Fibroblast of skin of back (primary cell): ENCODE measurements around the gene SNRNP48.
A peak's percentile ranks its signal among the peaks of the same experiment; 100 is the strongest.

Experiments
- DNase-seq: peaks from one replicate; pipeline ENCODE4 v3.0.0-alpha.2; 2013

SNRNP48 gene

DNA sequence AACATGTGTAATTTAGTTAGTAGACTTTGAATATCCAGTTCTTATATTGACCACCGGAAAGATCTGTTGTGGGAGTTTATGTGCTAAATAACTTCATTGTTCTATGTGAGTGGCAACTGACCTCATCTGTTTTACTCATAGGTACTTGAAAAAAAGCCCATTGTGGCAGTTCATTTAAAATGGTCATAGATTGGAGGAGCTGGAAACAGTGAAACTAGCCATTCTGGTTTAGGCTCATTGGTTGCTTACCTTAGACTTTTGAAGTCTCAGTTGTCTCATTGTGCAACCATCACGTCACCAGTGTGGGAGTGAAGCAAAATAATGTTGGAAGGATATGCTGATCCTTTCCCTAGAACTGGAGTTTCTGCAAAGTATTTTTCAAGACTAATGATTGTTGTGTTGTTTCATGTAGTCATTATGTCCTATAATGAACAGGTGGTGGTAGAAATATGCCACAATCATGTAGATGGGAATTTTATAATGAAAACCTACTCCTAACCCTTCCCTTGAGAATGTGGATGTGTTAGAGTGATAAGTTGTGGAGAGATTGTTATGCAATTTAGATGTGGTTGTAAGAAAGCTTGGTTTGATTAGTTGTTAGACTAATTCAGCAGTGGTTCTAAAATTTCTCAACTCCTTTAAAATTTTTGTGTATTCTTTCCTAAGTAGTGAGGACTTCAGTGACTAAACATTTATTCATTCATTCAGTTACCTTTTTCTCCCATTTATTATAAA is 30.2 kb upstream of the SNRNP48 start:
- DNase-seq = no peak

DNA sequence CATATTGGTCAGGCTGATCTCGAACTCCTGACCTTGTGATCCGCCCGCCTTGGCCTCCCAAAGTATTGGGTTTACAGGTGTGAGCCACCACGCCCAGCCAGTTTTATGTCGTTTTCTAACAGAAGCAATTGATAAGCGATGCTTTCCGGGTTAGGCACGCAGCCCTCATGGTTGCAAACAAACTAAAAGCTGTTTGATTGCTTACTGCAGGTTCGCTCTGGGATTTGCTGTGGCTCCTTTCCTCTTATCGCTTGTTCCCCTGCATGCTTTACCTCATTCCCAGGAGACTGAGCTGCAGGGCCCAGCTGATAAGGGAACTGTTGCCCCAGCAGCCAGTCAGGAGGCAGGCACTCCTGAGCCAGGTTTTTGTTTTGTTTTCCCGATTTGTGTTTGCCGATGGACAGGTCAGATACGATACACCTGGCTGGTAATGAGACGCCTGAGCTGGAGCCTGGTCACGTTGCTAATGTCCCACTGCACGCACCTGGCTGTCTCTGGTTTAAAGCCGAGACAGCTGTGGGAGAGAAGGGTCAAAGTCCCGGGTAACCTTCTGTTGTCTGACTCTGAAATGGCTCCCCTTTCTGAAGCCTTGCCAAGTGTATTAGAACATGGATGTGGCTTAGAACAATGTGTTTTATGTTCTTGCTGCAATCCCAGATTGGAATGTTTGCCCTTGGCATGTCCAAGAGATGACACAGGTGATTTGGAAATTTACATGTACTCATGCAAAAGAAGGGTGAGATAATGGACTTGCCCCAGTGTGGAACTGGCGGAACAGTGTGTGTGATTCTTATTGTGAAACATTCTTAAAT is 28.6 kb upstream of the SNRNP48 start:
- no peak for DNase-seq

DNA sequence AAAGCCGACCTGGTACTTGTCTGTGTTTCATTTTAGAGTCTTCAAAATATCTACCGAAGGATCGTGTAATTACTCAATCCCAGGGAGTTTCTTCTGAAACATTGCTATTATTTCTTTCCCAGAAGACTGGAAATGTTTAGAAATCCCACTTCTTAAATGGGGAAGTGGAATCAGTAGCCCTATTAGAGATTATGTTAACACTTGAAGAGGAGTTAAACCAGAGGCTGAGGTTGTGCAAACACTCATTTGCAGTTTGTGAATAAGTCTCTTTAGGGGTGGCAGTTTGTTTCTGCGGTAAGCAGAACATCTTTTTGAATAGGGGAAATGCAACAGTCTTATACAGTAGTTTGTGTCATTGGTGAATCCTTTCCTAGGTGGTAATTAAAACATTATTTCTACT is 27.2 kb upstream of the SNRNP48 start:
- DNase-seq = no peak

DNA sequence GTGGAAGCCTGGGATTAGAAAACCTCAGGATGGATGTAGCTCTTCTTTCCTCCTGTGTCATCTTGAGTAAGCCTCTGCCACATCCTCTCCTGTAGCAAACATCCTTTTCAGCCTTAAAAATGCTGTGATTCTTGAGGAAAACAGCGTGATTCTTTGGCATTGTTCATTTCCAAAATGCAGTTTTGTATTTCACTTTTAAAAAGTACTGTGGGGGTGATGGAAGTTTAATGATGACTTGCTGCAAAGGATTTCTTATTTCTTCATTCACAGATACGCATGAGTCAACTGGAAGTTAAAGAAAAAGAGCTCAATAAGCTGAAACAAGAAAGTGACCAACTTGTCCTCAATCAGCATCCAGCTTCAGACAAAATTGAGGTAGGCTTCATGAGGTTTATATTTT is 23.9 kb upstream of the SNRNP48 start:
- DNase-seq = no peak

DNA sequence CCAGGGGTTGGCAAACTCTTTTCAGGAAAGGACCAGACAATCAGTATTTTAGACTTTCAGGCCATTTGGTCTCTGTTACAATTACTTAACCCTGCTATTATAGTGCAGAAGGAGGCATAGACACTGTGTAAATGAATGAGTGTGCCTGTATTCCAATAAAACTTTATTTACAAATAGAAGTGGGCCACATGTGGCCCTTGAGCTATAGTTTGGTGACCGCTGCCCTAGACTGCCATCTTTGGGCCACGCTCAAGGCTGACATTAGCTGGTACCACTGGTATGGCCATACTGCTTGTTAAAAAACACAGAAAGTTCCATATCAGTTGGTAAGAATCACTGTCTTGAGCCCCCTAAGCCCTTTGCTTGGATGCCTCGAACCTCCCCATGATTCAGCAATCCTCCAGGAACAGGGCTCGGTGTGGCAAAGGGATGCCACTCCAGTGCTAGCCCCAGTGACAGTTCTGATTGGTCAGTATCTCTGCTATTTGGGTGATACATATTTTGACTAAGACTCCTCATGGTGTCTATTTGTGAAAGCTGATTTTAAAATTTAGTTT is 23.3 kb upstream of the SNRNP48 start:
- no peak for DNase-seq

DNA sequence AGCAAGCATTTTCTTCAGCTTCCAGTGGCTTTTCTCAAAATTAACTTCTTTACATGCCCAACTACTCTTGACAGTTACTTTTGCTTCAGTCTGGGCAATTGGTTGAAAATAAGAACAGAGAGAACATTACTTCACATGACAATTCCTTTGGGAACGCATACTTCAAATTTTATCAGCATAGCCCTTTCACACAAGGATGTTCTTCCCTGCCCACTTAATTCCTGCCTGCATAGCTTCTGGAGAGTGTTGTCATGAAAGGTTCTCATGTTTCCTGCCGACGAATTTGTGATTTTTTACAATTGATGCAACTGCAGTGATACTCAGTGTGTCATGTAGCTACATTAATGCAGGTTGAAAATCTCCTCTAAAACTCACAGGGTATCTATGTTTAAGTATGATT is 22.0 kb upstream of the SNRNP48 start:
- peak; percentile 91 for DNase-seq

DNA sequence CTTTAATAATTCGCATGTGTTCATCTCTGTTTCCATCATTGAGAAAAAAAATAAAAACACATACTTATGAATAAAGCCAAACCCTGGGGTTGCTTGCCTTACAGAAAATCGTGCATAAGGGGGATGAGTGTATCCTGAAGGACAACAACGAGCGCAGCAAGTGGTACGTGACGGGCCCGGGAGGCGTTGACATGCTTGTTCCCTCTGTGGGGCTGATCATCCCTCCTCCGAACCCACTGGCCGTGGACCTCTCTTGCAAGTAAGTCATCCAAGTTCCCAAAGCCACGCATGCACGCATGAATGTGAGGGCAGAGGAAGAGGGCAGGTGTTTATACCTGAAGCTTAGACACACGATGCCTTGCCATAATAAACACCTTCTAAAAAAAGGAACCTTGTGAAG is 20.9 kb upstream of the SNRNP48 start:
- no peak for DNase-seq

DNA sequence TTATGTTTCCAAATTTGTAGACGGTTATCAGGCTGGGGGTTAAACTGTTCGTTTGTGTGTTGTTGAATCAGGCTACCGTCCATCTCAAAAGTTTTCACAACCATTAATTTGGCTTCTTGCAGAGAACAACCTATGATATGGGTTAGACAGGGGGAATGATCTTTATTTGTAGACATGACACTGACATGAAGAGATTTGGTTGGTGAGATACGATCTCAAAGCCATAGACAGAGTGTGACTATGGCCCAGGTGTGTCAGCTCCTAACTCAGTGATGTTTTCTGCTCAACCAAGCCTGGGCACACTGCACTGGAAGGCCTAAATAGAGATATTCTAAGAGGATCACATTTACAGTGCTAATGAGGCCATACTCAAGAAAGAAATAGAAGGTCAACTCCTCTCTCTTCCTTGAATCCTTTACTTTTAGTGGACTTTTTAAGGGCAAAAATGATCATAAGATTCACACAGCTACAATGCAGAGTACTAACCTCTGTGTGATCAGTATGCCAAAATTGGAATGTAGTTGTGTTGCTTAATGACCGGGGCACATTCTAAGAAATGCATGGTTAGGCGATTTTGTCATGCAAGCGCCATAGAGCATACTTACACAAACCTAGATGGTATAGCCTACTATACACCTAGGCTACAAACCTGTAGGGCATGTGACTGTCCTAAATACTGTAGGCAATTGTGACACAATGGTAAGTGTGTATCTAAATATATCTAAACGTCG is 17.6 kb upstream of the SNRNP48 start:
- no peak for DNase-seq

DNA sequence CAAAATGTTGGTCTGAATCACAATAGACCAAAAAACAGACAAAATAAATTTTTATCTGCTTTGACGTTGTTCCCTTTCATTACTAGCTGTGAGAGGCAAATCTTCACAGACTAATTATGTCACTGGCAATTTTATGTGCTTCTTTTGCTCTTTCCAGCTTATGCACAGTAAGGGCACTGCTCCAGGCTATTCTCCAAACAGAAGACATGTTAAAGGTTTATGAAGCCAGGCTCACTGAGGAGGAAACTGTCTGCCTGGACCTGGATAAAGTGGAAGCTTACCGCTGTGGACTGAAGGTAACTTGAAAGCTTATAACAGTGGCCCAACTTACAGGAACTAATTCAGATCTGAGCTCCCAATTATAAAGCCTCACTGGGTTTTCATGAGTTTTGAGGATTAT is 15.5 kb upstream of the SNRNP48 start:
- no peak for DNase-seq

DNA sequence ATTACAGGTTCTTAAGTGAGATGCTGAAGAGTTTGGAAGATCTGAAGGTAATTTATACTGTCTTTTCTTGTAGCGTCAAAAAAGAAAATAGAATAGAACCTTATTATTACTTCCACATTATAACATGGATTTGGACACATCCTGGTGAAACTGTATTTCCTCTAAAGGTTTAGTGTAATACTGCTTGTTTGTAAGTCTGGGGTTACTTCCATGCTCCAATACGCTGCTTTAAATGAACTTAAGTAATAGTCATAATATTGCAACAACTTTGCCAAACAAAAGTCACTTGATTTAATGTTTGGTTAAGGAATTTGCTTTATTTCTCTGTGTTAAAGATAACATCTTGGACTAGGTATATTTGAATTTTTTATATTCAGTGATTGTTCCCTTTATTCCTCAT is 11.5 kb upstream of the SNRNP48 start:
- no peak for DNase-seq

DNA sequence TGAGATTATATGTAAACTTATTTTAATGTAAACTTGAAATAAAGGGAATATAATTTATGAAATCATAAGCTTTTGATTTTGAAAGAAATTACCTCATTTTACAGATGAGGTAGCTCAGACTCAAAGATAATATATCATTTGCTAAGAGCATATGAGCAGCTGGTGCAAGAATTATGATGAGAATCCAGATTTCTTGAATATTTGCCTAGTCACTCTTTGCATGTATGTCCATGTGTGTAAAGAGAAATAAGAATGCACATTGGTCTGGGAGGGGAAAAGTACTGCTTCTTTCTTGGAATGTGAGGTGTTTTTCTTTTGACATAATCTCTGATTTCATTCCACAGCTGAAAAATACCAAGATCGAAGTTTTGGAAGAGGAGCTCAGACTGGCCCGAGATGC is 11.1 kb upstream of the SNRNP48 start:
- no peak for DNase-seq

DNA sequence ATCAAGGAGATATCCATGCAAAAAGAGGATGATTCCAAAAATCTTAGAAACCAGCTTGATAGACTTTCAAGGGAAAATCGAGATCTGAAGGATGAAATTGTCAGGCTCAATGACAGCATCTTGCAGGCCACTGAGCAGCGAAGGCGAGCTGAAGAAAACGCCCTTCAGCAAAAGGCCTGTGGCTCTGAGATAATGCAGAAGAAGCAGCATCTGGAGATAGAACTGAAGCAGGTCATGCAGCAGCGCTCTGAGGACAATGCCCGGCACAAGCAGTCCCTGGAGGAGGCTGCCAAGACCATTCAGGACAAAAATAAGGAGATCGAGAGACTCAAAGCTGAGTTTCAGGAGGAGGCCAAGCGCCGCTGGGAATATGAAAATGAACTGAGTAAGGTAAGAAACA is 10.1 kb upstream of the SNRNP48 start:
- DNase-seq = no peak

DNA sequence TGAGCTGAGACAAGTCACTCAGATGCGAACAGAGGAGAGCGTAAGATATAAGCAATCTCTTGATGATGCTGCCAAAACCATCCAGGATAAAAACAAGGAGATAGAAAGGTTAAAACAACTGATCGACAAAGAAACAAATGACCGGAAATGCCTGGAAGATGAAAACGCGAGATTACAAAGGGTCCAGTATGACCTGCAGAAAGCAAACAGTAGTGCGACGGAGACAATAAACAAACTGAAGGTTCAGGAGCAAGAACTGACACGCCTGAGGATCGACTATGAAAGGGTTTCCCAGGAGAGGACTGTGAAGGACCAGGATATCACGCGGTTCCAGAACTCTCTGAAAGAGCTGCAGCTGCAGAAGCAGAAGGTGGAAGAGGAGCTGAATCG is 9.5 kb upstream of the SNRNP48 start:
- DNase-seq = no peak

DNA sequence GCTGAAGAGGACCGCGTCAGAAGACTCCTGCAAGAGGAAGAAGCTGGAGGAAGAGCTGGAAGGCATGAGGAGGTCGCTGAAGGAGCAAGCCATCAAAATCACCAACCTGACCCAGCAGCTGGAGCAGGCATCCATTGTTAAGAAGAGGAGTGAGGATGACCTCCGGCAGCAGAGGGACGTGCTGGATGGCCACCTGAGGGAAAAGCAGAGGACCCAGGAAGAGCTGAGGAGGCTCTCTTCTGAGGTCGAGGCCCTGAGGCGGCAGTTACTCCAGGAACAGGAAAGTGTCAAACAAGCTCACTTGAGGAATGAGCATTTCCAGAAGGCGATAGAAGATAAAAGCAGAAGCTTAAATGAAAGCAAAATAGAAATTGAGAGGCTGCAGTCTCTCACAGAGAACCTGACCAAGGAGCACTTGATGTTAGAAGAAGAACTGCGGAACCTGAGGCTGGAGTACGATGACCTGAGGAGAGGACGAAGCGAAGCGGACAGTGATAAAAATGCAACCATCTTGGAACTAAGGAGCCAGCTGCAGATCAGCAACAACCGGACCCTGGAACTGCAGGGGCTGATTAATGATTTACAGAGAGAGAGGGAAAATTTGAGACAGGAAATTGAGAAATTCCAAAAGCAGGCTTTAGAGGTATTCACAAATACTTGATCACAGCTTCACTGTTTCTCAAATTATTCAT is 8.9 kb upstream of the SNRNP48 start:
- DNase-seq = no peak

DNA sequence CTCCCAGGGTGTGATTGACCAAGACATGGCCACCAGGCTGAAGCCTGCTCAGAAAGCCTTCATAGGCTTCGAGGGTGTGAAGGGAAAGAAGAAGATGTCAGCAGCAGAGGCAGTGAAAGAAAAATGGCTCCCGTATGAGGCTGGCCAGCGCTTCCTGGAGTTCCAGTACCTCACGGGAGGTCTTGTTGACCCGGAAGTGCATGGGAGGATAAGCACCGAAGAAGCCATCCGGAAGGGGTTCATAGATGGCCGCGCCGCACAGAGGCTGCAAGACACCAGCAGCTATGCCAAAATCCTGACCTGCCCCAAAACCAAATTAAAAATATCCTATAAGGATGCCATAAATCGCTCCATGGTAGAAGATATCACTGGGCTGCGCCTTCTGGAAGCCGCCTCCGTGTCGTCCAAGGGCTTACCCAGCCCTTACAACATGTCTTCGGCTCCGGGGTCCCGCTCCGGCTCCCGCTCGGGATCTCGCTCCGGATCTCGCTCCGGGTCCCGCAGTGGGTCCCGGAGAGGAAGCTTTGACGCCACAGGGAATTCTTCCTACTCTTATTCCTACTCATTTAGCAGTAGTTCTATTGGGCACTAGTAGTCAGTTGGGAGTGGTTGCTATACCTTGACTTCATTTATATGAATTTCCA is 4.6 kb upstream of the SNRNP48 start:
- no peak for DNase-seq

DNA sequence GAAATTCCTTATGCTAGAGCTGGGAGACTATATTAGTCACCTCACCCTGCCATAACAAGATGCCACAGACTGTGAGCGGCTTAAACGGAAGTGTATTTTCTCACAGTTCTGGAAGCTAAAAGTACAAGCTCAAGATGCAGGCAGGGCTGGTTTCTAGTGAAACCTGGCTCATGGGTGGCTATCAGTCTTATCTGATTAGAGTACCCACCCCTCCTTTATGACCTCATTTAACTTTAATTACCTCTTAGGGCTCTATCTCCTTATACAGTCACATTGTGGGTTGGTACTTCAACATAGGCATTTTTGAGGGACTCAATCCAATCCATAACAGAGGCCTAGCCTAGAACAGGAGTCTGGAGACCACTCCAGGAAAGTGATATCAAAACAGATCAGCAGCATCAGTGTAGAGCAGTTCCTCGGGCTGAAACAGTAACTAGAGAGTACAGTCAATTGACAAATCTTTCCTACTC is 2.3 kb upstream of the SNRNP48 start:
- peak; percentile 83 for DNase-seq

DNA sequence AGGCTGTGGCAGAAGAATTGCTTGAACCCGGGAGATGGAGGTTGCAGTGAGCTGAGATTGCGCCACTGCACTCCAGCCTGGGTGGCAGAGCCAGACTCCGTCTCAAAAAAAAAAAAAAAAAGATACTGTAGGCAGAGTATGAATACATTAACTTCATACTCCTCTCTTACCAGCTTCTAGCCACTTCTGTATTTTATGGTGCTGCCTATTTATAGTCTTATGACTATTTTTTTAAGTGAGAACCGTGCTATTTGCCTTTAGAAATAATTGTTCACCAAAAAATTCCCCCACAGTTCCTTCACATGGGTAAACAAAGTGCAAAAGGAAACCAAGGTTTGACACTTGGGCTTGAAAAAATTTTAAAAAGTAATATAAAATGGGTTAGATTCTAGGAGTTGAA is 1.5 kb upstream of the SNRNP48 start:
- no peak for DNase-seq

DNA sequence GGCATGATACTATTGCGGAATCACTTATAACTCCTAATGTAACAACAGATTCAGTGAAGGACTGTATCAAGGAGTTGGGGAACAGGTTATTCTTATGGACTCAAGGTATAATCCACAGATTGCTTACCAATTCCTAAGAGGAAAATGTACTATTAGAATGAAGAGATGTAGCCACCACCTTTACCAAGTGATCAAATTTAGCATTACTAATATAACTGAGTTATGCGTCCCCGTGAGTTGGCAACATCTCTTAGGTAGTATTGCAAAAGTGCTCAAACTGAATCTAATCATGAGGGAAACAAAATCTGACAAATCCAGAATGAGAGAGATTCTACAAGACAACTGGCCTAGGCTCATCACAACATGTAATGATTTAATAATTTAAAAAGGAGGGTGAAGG is 777 bp upstream of the SNRNP48 start:
- DNase-seq = no peak

DNA sequence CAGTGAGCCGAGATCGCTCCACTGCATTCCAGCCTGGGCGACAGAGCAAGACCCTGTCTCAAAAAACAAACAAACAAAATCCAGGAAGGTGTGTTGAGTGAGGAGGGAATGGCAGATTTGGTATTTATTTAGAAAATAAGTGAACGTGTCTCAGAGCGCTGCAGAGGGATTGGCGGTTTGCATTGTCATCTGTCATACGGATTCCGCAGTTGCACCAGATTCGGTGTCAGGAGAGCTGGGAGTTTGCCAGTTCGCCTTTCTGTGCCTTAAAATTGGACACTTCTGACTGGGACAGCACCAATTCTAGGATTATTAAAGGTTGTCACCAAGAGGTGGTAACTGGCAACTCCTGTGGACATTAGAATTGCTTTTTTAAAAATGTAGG is 912 bp downstream of the SNRNP48 start:
- peak; percentile 45 for DNase-seq

DNA sequence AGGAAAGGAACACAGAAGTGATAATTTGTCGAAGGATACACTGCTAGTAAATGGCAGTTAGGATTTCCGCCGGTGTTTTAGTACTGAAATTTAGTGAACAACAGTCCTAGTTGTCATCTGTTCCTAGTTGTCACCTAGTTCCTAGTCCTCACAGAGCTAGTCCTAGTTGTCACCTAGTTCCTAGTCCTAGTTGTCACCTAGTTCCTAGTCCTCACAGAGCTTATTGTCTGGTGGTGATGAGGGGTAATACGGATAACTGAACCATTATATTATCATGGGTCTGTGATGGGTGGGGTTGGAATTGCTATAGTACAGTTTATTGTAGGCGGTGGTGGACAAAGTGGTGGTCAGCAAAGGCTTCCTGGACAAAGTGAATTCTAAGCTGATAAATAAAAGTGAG is 1.8 kb downstream of the SNRNP48 start:
- no peak for DNase-seq

DNA sequence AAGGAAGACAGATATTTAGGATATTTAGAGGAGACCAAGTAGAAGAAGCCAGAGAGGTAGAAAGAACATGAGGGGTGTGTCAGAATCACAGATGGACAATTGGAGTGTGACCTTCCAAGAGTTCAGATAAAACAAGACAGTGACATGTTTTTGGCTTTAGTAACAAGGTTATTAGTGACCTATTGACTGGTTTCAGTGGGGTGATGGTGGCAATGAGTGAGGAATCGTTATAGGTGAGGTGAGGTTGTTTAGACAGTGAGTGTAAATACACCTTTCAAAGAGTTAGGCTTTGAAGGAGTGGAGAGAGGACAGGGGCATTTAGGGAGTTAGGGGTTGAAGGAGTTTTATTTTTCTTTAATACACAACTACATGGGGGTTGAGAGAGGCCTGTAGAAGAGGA is 3.2 kb downstream of the SNRNP48 start:
- no peak for DNase-seq

DNA sequence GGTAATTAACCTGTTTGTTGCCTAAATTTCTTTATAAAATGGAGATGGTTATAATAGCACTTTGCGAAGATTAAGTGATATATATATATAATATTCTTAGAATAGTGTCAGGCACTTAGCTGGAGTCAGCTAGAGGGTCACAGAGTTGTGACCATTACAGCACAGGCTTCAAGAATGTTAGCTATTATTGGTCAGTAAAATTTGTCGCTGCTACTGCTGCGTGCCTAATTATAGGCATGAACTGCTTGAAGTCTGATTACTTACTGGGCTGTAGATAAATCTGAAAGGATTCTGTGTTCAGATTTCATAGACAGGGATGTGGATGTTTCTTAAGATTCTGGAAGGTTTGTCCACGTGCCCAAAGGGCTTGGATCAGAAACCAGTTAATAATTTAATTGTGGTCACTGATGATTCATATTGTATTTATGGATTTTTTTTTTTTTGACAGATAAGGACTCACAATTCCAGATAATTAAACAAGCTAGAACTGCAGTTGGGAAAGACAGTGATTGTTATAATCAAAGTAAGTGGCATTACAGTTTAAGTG is 4.7 kb downstream of the SNRNP48 start:
- DNase-seq = no peak
